Gastroesophageal sphincter (tissue), 3 donors: Measurements from ENCODE around the gene TMTC2.

ENCODE experiments used
- POLR2A ChIP-seq, 2 donors: fragments of 450-650 bp; IDR thresholded peaks; one replicate each; pipeline ENCODE4 v1.6.1; 2017; ENCODE audit warnings: antibody characterized with exemption in 2 of 2, mild to moderate bottlenecking in 2 of 2, moderate library complexity in 1 of 2
- TF ChIP-seq, protein P1 (sequence below), 4 experiments: fragments of 200-600 bp in 2 of 4; fragments of 450-650 bp in 2 of 4; sonication (generic) in 1 of 4; IDR thresholded peaks; one replicate each; pipeline ENCODE4 v1.5.1; 2017 to 2019; ENCODE audit warnings: antibody characterized with exemption in 4 of 4, mild to moderate bottlenecking in 2 of 4, moderate library complexity in 2 of 4

DNA sequence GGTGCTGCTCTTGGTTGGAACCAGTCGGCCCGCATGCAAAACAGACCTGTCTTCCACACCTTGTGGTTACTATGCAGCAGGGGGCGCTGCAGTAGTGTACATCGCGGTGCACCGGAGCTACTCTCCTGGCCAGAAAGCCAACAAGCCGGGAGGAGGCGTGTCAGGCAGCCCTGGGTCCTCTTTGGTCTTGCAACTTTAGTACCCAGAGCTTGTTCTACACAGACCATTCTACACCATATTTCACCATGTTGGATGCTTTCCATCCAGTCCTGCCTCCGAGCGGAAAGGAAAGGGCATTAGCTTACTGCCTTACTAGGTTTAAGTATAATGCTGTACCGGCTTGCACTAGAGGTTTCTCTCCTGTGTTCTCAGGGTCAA lies 927 bp upstream of the TMTC2 start:
- TF ChIP-seq, protein P1, sequence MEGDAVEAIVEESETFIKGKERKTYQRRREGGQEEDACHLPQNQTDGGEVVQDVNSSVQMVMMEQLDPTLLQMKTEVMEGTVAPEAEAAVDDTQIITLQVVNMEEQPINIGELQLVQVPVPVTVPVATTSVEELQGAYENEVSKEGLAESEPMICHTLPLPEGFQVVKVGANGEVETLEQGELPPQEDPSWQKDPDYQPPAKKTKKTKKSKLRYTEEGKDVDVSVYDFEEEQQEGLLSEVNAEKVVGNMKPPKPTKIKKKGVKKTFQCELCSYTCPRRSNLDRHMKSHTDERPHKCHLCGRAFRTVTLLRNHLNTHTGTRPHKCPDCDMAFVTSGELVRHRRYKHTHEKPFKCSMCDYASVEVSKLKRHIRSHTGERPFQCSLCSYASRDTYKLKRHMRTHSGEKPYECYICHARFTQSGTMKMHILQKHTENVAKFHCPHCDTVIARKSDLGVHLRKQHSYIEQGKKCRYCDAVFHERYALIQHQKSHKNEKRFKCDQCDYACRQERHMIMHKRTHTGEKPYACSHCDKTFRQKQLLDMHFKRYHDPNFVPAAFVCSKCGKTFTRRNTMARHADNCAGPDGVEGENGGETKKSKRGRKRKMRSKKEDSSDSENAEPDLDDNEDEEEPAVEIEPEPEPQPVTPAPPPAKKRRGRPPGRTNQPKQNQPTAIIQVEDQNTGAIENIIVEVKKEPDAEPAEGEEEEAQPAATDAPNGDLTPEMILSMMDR (IDR thresholded peaks at IDR 0.05) = peak; percentile 63 to 89 (median 88)
- TF ChIP-seq POLR2A (IDR thresholded peaks at IDR 0.05) = no peak
